ENCODE measurements around the gene PALM. TPM values are rescaled to one million over a fixed set of nuclear protein-coding genes. Genes with fewer than 3 reads are reported as not detected.

The PALM gene
- total RNA-seq, 4 donors from 2014 or later, result 4.4 to 10.2 (median 7.2) TPM

DNA sequence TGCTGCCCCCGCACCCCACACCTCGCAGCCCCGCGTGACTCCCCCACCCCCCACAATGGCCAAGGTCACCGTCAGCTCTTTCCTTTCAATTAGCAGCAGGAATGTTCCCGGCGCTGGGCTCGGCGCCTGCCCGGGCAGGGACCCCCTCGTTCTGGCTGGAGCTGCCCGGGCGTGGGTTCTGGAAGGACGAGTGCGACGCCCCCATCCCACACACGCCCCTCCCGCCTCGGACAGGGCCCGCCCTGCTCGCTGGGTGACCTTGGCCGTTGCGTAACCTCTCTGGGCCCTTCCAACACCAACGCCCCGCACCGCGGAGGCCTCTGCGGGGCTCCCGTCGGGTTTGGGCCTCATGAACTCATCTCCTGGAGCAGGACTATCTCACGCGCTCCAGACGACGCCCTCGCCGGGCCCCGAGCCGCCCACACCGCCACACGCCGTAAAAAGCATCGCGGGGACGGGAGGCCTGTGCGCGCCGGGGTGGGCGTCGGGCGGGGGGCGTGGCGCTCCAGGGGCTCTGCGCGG lies 10.3 kb downstream of the PALM start:
- Histone ChIP-seq H3K27ac (peak overlapping the region; percentile 42 to 62 (median 48)), H3K36me3 (no peaks in the 10 kb centered on the region), H3K4me1 (no peaks in the 10 kb centered on the region), H3K4me3 (no peak overlapping the region), H3K9me3 (no peaks in the 10 kb centered on the region), H3K27me3 (peaks cover 6 to 18% (median 17%) of the 10 kb centered on the region in 3 donors)
- in situ Hi-C loops (cut with MboI; ENCODE audit: low sequenced_read_pairs in 4 of 4) (no loop called here), intact Hi-C loops (cut with DNase I; ENCODE audit: low total_unique reads) (no loop called here)
- TF ChIP-seq POLR2A (IDR thresholded peaks at IDR 0.05), result no peak
- TF ChIP-seq, protein P1, sequence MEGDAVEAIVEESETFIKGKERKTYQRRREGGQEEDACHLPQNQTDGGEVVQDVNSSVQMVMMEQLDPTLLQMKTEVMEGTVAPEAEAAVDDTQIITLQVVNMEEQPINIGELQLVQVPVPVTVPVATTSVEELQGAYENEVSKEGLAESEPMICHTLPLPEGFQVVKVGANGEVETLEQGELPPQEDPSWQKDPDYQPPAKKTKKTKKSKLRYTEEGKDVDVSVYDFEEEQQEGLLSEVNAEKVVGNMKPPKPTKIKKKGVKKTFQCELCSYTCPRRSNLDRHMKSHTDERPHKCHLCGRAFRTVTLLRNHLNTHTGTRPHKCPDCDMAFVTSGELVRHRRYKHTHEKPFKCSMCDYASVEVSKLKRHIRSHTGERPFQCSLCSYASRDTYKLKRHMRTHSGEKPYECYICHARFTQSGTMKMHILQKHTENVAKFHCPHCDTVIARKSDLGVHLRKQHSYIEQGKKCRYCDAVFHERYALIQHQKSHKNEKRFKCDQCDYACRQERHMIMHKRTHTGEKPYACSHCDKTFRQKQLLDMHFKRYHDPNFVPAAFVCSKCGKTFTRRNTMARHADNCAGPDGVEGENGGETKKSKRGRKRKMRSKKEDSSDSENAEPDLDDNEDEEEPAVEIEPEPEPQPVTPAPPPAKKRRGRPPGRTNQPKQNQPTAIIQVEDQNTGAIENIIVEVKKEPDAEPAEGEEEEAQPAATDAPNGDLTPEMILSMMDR (IDR thresholded peaks at IDR 0.05 in 4 of 5, conservative IDR thresholded peaks at IDR 0.05 in 1 of 5), result no peak
- peak; percentile 18 to 36 for ATAC-seq
- peak in 1 of 2 donors; percentile 55 for DNase-seq

DNA sequence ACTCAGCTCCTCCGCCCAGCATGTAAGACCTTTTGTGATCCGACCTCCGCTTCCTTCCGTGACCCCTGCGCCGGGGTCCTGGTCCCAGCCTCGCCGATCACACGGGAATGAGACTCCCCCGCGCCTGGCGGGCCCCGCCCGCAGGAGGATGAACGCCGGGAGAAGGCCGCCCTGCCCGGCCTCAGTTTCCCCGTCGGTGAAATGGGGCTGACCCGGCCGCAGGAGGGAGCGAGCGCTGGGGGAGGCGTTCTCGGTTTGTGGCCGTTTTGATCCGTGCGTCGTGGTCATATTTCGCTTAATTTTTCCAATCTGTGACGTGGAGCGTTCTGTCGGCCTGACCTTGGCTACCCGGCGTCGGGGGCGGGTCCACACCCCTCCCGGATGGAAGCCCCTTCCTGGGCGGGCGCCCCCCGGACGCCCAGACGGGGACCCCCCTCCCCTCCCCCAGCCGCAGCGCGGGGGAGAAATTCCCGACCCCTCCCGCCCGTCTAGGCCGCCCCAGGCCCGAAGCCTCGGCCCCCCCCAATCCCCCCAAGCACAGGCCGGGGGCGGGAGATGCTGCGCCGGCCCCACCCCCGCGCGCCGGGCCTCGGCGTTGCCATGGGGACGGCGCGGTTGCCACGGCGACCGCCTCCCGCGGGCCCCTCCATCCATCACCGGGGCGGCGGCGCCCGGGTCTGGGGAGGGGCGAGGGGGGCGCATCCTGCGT lies 11.1 kb downstream of the PALM start:
- TF ChIP-seq, protein P1 (IDR thresholded peaks at IDR 0.05 in 4 of 5, conservative IDR thresholded peaks at IDR 0.05 in 1 of 5), result no peak
- TF ChIP-seq POLR2A (IDR thresholded peaks at IDR 0.05), result no peak

DNA sequence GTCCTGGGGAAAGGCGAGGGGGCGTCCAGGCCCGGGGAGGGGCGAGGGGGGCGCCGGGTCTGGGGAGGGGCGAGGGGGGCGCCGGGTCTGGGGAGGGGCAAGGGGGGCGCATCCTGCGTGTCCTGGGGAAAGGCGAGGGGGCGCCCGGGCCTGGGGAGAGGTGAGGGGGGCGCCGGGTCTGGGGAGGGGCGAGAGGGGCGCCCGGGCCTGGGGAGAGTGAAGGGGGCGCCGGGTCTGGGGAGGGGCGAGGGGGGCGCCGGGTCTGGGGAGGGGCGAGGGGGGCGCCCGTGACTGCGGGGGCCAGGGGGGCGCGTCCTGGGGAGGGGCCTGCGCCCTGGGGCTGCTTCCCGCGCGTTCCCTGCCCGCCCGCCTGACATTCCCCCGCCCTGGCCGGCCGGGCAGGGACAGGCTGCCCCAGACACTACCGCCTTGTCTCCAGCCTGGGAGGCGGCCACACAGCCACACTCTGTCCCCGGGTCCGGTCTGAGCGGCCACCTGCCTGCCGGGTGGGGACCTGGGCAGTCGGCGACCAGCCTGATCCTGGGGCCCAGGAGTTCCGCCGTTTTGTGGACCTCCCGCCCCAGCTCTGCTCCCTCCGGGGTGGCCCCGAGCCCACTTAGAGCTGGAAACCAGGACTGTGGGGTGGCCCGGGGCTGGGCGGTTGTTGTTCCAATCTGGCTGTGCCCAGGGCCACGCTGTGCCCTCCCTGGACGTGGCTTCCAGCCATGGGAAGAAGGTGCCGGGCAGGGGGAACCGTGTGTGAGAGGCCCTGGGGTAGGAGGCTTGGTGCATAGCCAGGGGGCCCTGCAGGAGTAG lies 11.8 kb downstream of the PALM start:
- Histone ChIP-seq H3K4me1 (no peaks in the 10 kb centered on the region), H3K27ac (peak overlapping the region; percentile 25 to 38 (median 32)), H3K27me3 (peaks cover 6 to 17% (median 15%) of the 10 kb centered on the region in 3 donors), H3K4me3 (no peak overlapping the region), H3K9me3 (no peaks in the 10 kb centered on the region), H3K36me3 (no peaks in the 10 kb centered on the region)
- ATAC-seq (no peak), DNase-seq (no peak)
- TF ChIP-seq, protein P1 (IDR thresholded peaks at IDR 0.05 in 4 of 5, conservative IDR thresholded peaks at IDR 0.05 in 1 of 5), result no peak
- TF ChIP-seq POLR2A (IDR thresholded peaks at IDR 0.05), result no peak
- intact Hi-C loops (cut with DNase I; ENCODE audit: low total_unique reads), result no loop called here
- in situ Hi-C loops (cut with MboI; ENCODE audit: low sequenced_read_pairs in 4 of 4), result no loop called here

More for the DNA sequence above, 11.1 kb downstream of the PALM start:
- H3K27ac ChIP-seq, result peak overlapping the region; percentile 39 to 62 (median 43)
- no peak for DNase-seq
- in situ Hi-C loops (cut with MboI; ENCODE audit: low sequenced_read_pairs in 4 of 4) (no loop called here), intact Hi-C loops (cut with DNase I; ENCODE audit: low total_unique reads) (no loop called here)
- H3K9me3 ChIP-seq, result no peaks in the 10 kb centered on the region
- no peaks in the 10 kb centered on the region for H3K4me1 ChIP-seq
- ATAC-seq, result no peak
- H3K4me3 ChIP-seq, result no peak overlapping the region
- H3K36me3 ChIP-seq, result no peaks in the 10 kb centered on the region
- H3K27me3 ChIP-seq, result peaks cover 6 to 18% (median 17%) of the 10 kb centered on the region in 3 donors

DNA sequence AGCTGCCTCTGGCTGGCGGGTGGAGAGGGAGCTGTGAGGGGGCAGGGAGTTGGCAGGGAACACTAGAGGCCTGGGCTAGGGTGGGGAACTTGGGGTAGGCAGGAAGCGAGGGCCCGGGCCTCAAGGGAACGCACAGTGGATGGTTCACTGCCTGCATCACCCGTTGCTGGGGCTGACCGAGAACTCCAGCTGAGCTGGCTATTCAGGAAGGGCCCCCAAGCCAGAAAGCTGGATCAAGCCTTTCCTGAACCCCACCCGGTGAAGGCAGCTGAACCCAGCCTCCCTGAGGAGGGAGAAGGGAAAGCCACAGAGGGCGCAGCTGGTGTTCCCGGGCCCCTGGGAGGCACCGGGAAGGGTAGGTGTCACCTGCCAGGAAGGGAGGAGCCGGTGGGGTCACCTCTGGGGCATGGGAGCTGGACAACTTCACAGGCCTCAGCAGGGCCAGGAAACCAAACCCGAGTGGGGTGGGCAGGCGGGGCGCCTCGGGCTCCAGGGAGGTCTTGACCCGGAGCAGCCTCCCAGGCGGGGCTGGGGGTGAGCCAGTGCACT lies 13.9 kb downstream of the PALM start:
- no peaks in the 10 kb centered on the region for H3K9me3 ChIP-seq
- H3K4me1 ChIP-seq, result no peaks in the 10 kb centered on the region
- ATAC-seq (peak in 1 of 2 donors; percentile 32), DNase-seq (no peak)
- H3K27ac ChIP-seq, result peak overlapping the region; percentile 2 to 58 (median 33)
- peaks cover 6 to 17% (median 15%) of the 10 kb centered on the region in 3 donors for H3K27me3 ChIP-seq
- no peaks in the 10 kb centered on the region for H3K36me3 ChIP-seq
- in situ Hi-C loops (cut with MboI; ENCODE audit: low sequenced_read_pairs in 4 of 4), result no loop called here
- no peak for TF ChIP-seq POLR2A (IDR thresholded peaks at IDR 0.05)
- TF ChIP-seq, protein P1 (IDR thresholded peaks at IDR 0.05 in 4 of 5, conservative IDR thresholded peaks at IDR 0.05 in 1 of 5), result no peak
- intact Hi-C loops (cut with DNase I; ENCODE audit: low total_unique reads), result no loop called here
- H3K4me3 ChIP-seq, result no peak overlapping the region

Data from gastrocnemius medialis (tissue), 4 donors.